HFF-Myc (cell line): ENCODE results near the gene IZUMO1.
"Not testable (repeated sequence)": the region's sequence is repeated elsewhere in the genome, so short reads cannot be mapped to it uniquely, and the experiment has no call there.

Source experiments
- DNase-seq: peaks from one replicate; pipeline ENCODE4 v3.0.0-alpha.2; 2011; ENCODE audit warnings: low read depth; ENCODE audit errors: extremely low read depth
- H3K4me3 ChIP-seq: replicated peaks from 2 replicates; pipeline ENCODE4 v1.5.1; 2011; ENCODE audit warnings: low read depth, mild to moderate bottlenecking, control low read depth, low read length
- TF ChIP-seq, protein P1 (sequence below): IDR thresholded peaks from 2 replicates; pipeline ENCODE4 v1.5.1; 2012; ENCODE audit warnings: mild to moderate bottlenecking, low read depth, low read length, control low read depth; ENCODE audit errors: missing control alignments

IZUMO1 gene

DNA sequence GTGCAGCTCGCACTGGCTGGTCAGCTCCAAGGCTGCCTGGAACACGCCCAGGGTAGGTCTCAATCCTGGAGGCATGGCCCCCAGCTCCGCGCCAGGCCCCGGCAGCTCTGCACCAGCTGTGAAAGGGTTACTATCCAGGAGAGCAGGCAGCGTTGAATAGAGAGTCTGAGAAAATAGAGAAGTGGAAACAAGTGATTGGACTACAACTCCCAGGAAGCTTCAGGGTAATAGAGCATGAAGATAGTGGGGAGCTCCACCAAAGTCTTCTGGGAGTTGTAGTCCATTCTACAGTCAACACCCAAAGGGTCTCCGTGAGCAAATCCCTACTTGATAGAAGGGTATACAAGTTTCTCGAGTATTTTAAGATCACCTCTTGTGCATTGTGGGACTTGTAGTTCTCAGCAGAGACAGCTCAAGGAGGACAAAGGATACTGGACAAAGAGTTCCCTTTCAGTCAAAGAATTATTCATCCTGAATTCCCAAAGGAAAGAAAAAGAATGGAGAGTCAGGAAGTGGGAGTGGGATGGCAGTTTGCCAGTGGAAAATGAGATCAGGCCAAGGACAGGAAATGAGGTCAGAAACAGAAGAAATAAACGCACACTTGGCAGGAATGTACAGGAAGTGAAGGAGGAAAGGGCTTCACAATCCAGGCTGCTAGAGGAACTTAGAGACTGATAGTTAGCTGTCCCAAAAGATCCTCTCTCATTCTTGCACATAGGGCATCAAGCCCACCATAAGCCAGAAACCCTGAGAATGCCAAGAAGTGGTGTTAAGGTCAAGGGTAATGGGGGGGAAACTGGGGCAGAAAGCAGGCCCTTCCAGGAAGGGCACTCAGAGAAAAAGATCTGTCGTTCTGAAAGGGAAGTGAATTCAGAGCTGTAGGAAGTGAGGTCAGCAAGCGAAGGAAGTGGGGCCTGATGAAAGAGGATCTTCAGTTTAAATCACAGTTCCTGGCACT is 21.6 kb downstream of the IZUMO1 start:
- peak; percentile 91 for DNase-seq
- H3K4me3 ChIP-seq: no peak overlapping the region
- TF ChIP-seq, protein P1, sequence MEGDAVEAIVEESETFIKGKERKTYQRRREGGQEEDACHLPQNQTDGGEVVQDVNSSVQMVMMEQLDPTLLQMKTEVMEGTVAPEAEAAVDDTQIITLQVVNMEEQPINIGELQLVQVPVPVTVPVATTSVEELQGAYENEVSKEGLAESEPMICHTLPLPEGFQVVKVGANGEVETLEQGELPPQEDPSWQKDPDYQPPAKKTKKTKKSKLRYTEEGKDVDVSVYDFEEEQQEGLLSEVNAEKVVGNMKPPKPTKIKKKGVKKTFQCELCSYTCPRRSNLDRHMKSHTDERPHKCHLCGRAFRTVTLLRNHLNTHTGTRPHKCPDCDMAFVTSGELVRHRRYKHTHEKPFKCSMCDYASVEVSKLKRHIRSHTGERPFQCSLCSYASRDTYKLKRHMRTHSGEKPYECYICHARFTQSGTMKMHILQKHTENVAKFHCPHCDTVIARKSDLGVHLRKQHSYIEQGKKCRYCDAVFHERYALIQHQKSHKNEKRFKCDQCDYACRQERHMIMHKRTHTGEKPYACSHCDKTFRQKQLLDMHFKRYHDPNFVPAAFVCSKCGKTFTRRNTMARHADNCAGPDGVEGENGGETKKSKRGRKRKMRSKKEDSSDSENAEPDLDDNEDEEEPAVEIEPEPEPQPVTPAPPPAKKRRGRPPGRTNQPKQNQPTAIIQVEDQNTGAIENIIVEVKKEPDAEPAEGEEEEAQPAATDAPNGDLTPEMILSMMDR: no peak

DNA sequence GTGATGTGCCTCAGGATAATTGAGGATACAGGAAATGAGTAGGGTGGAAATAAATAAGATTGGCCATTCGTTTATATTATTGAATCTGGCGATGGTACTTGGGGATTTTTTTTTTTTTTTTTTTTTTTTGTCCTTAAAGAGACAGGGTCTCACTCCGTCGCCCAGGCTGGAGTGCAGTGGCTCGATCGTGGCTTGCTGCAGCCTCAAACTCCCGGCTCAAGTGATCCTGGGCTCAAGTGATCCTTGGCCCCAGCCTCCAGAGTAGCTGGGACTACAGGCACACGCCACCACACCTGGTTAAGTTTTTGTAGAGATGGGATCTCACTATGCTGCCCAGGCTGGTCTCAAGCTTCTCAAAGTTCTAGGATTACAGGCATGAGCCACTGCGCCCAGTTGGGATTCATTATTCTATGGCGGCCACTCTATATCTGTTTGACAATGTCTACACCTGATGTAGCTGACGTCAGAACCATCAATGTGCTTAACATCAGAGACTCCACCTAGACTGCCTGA is 24.5 kb downstream of the IZUMO1 start:
- H3K4me3 ChIP-seq: no peak overlapping the region
- DNase-seq: no peak
- TF ChIP-seq, protein P1: no peak

DNA sequence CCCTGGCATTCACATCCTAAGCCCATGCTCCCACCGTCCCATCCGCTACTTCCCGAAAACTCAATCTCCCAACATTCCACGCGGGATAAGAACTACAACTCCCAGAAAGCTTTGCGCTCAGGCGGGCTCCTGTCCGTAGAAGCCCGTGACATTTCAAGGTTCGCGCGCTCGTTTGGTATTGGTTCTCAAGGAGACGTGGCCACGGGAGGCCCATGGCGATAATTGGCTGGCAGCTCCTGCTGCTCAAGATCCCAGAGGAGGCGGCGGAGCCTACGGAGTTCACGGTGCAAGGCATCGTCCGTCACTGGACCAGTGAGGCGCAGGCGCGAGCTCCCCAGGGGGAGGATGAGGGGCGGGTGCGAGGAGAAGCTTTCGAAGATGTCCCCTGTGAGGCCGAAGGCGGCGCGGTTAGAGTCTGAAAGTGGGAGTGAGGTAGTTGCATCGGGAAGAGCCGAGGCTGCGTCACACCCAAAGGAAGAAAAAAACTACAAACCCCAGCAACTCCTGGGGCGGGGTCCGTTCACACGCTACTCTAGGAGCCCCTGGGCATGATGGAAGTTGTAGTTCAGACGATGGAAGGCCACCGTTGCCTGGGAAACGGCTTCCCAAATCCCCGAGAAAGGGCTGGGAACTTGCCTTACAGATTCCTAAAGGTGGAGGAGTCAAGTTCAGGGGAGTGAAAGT is 26.0 kb downstream of the IZUMO1 start:
- peak overlapping the region; percentile 56 for H3K4me3 ChIP-seq
- DNase-seq: peak; percentile 97
- TF ChIP-seq, protein P1: no peak

DNA sequence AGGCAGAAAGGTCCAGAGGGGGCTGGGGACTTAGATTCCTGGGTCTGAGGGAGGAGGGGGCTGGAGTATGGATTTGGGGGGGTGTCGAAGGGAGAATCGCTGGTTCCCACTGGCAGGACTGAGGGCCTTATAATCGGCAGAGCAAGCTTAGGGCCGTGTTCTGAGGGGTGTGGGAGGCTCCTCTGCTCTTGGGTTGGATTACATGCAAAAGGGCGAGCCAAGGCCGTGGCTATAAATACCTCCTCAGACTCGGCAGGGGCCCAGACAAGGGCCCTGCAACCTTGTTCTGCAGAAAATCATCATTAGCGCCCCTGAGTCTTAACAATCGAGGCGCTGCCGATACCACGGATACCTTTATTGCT is 26.5 kb downstream of the IZUMO1 start:
- TF ChIP-seq, protein P1: no peak
- no peak for DNase-seq
- H3K4me3 ChIP-seq: peak overlapping the region; percentile 56

DNA sequence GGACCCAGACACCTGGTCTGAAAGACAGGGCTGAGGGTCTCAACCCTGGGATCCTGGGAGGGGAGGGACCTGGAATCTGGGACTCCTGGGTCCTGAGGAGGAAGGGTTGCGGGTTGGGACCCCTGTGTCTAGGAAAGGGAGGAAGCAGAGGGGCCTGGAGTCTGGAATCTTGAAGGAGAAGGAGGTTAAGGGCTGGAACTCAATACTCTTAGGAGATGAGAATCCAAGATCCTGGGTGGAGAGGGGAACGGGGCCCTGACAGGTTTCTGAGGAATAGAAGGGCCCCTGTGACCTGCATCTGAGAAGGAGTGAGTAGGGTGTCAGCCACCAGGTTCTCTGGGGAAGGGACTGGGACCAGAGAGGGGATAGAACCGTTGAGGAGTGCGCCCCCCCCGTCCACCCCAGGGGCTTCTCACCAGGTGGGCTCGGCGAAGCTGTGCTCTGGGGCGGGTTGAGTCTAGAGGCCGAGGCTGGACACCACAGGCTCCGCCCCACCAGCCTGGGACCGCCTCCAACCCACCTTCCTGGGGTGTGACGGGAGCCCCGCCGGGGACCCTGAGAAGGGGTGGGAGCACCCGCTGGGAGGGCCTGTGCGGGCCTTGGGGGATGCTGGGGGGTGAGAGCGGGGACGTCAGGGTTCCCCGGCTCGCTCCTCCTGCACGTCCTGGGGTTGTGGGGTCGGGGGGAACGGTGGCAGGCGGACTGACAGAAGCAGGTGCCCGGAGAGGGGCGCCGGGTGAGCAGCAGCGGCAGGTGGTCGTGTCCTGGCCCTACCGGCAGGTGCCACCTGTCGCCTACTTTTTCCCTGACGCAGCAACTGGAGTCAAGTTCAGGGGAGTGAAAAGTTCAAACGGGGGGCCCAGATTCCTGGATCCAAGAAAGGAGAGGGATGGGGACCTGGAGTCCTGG is 27.2 kb downstream of the IZUMO1 start, which contains the start of gene MAMSTR:
MAMSTR (minus strand) TSS at position 463 of the 909 bp plus-strand sequence. CDS start 694 bp downstream, outside the sequence.
- H3K4me3 ChIP-seq: peak within 1 kb of the TSS; percentile 56
- TF ChIP-seq, protein P1: no peak

DNA sequence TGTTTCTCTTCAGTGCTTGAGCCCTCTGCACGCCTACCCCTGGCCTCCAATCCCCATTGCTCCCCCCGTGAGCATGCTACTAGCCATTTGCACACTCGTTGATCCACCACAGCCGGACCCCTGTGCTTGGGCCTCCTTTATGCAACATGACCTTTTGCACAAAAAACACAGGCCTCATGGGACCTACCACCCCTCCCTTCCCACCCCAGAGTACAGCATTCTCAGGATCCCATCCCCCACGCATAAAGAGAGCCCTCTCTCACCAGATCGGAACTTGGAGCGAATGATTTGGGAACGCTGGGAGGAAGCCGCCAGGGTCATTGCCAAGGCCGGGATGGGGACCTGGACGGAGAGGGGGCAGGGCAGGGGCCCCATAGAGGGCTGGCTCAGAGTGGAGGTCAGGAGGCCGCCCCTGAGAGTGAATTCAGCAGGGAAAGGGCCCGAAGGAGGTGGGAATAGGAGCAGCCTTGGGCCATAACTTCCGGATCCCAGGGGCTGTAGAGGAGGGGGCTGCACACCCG is 27.9 kb downstream of the IZUMO1 start:
- DNase-seq: no peak
- H3K4me3 ChIP-seq: no peak overlapping the region
- TF ChIP-seq, protein P1: no peak

More for the DNA sequence above, 27.2 kb downstream of the IZUMO1 start, which contains the start of gene MAMSTR:
- DNase-seq: no peak

DNA sequence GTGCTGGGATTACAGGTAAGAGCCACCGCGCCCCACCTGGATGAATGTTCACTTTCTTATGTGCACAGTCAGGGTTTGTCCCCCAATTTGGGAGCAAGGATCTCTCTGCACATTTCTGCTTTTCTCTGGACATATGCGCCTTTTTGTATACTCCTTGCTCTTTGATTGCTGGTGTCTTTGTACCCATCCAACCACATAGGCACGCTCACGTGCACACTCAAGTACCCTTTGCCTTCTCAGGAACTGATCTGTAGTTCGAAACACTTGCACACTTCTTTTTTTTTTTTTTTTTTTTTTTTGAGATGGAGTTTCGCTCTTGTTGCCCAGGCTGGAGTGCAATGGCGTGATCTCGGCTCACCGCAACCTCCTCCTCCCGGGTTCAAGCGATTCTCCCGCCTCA is 28.6 kb downstream of the IZUMO1 start:
- DNase-seq, H3K4me3 ChIP-seq: not testable (repeated sequence)
